NCI-H187 treated with DMSO at 0.1 percent for 48 hours (cell line): Measurements from ENCODE around the gene TEX22.

Experiments
- DNase-seq: peaks from one replicate; lab custom pipeline; 2025; lab: John Stamatoyannopoulos, UW

Gene TEX22

GRCh38 chr14:105400016-105400415, 1.7 kb downstream of the TEX22 start:
- no peak for DNase-seq

GRCh38 chr14:105401699-105402098, 3.4 kb downstream of the TEX22 start:
- no peak for DNase-seq

- DNase-seq = no peak
These were observed 10.3 kb downstream of the TEX22 start for GRCh38 chr14:105408592-105408991.

- DNase-seq = no peak
These were observed 11.0 kb downstream of the TEX22 start for GRCh38 chr14:105409364-105409763.

- DNase-seq = no peak
These were observed 12.3 kb downstream of the TEX22 start for GRCh38 chr14:105410642-105411016.

GRCh38 chr14:105411017-105411941, 12.9 kb downstream of the TEX22 start:
- no peak for DNase-seq

GRCh38 chr14:105411985-105412770, 13.8 kb downstream of the TEX22 start:
- no peak for DNase-seq

- no peak for DNase-seq
These were observed 14.6 kb downstream of the TEX22 start for GRCh38 chr14:105412771-105413543.

GRCh38 chr14:105413544-105413886, 15.2 kb downstream of the TEX22 start:
- no peak for DNase-seq

GRCh38 chr14:105414456-105415371, 16.4 kb downstream of the TEX22 start:
- DNase-seq = no peak

- no peak for DNase-seq
These were observed 17.4 kb downstream of the TEX22 start for GRCh38 chr14:105415481-105416428.

GRCh38 chr14:105416671-105417070, 18.3 kb downstream of the TEX22 start:
- DNase-seq = no peak

GRCh38 chr14:105417690-105418121, 19.4 kb downstream of the TEX22 start:
- no peak for DNase-seq

GRCh38 chr14:105418269-105419194, 20.2 kb downstream of the TEX22 start:
- no peak for DNase-seq

GRCh38 chr14:105419195-105420091, 21.1 kb downstream of the TEX22 start, which contains the start of gene MTA1:
MTA1 (plus strand) TSS chr14:105419827; CDS start chr14:105420036, 209 bp downstream.
- no peak for DNase-seq

- DNase-seq = no peak
These were observed 22.0 kb downstream of the TEX22 start for GRCh38 chr14:105420101-105420973.
